CMK (cell line): ENCODE data around the gene MDFIC.

Experiments used
- DNase-seq: peaks from one replicate; pipeline ENCODE4 v3.0.0-alpha.2; 2010; ENCODE audit warnings: low read depth

The MDFIC gene

GRCh38 chr7:115040057-115040456 is 118.2 kb downstream of the MDFIC start:
- no peak for DNase-seq

- DNase-seq = no peak
Measured at GRCh38 chr7:115040495-115040894, 118.6 kb downstream of the MDFIC start.

- no peak for DNase-seq
Measured at GRCh38 chr7:115042596-115042995, 120.7 kb downstream of the MDFIC start.

GRCh38 chr7:115043605-115044004 is 121.7 kb downstream of the MDFIC start:
- DNase-seq = no peak

GRCh38 chr7:115044224-115044623 is 122.3 kb downstream of the MDFIC start:
- no peak for DNase-seq

GRCh38 chr7:115047958-115048720 is 126.2 kb downstream of the MDFIC start:
- DNase-seq = no peak

GRCh38 chr7:115052706-115053105 is 130.8 kb downstream of the MDFIC start:
- DNase-seq = no peak

- DNase-seq = no peak
Measured at GRCh38 chr7:115054478-115055065, 132.7 kb downstream of the MDFIC start.

GRCh38 chr7:115056019-115056418 is 134.1 kb downstream of the MDFIC start:
- DNase-seq = no peak

GRCh38 chr7:115058726-115059125 is 136.8 kb downstream of the MDFIC start:
- no peak for DNase-seq

GRCh38 chr7:115059321-115059720 is 137.4 kb downstream of the MDFIC start:
- DNase-seq = no peak

GRCh38 chr7:115060095-115060870 is 138.4 kb downstream of the MDFIC start:
- no peak for DNase-seq

- no peak for DNase-seq
Measured at GRCh38 chr7:115066050-115066449, 144.2 kb downstream of the MDFIC start.

GRCh38 chr7:115066634-115067033 is 144.7 kb downstream of the MDFIC start:
- DNase-seq = no peak

GRCh38 chr7:115068220-115068619 is 146.3 kb downstream of the MDFIC start:
- DNase-seq = no peak
